NCI-H128 (cell line): Measurements from ENCODE around the gene SERTAD1.
"Not testable (repeated sequence)": the region's sequence is repeated elsewhere in the genome, so short reads cannot be mapped to it uniquely, and the experiment has no call there.

Experiments used
- DNase-seq: peaks from one replicate; lab custom pipeline; 2025; ENCODE audit not compliant: unreplicated experiment; lab: John Stamatoyannopoulos, UW

The SERTAD1 gene, protein sequence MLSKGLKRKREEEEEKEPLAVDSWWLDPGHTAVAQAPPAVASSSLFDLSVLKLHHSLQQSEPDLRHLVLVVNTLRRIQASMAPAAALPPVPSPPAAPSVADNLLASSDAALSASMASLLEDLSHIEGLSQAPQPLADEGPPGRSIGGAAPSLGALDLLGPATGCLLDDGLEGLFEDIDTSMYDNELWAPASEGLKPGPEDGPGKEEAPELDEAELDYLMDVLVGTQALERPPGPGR

DNA sequence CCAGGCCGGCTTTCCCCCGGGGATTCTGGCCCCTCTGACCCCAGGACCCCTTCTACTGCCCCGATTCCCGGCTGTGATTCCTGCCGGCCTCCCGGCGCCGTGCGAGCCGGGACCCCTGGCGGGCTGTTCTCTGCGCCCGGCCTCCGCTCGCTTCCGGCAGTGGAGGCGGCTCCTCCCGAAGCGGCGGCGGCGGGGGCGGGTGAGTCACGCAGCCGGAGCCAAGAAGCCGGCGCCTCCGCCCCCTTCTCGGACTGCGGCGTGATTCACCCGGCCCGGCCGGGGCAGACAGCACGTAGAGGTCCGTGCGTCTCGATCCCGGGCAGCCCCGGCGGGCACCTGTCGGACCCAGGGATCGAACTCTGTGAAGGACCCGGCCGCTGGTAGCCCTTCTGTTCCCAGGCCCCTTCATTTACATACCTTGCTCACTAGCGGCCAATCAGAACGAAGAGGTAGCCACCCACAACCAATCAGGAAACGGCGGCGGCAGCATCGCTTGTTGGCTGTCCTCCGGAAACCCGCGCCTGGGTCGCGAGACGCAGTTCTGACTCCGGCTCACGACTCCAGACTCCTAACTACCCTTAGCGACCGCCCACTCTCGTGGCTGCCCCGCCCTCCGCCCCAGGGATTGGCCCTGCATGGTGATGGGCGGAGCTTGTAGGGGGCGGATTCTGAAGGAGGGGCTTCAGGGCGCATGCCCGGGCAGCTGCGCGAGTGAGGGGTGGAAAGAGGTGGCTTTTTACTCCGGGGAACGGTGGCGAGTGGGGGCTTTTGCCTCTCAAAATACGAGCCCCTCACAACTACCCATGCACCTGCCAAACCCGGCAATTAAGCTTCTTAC, at the start of gene SERTAD1:
SERTAD1 (minus strand) TSS at position 543 of the 838 bp plus-strand sequence. CDS start 2,446 bp downstream, outside the sequence.
- DNase-seq = peak; percentile 98

DNA sequence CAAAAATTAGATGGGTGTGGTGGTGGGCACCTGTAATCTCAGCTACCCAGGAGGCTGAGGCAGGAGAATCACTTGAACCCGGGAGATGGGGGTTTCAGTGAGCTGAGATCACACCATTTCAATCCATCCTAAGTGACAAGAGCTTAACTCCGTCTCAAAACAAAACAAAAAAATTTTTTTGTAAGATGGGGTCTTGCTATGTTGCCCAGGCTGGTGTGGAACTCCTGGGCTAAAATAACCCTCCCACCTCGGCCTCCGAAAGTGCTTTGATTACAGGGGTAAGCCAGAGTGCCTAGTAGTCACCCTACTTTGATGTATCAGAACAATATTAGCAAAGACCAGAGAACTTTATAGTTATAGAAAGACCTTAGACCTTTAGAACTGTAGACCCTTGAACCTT, 48.9 kb upstream of the SERTAD1 start:
- DNase-seq = no peak

DNA sequence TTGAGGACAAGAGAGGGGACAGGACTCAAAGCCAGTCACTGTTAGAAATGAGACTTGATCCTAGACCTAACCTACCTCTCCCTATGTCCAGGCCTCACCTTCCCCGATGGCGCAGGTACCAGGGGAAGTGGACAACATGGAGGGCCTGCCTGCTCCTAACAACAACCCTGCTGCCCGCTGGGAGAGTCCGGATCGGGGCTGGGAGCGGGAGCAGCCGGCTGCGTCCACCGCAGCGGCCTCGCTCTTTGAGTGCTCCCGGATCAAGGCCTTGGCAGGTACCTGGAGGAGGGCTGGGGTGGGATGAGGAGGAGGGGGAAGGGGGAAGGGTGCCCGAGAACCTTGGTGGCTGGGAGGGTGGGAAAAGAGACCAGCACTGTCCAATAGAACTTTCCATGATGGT, 46.7 kb upstream of the SERTAD1 start:
- no peak for DNase-seq

DNA sequence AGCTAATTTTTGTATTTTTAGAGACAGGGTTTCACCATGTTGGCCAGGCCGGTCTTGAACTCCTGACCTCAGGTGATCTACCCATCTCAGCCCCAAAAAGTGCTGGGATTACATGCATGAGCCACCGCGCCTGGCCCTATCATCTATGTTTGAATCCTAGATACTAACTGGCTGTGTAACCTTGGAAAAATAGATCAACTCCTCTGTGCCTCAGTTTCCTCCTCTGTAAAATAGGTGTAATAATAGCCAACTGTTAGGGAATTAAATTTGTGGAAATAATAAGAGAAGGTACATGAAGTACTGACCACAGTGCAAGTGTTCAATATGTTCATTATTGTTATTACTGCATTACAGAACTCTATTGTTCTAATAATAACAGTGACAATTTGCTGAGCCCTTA, 45.3 kb upstream of the SERTAD1 start:
- no peak for DNase-seq

DNA sequence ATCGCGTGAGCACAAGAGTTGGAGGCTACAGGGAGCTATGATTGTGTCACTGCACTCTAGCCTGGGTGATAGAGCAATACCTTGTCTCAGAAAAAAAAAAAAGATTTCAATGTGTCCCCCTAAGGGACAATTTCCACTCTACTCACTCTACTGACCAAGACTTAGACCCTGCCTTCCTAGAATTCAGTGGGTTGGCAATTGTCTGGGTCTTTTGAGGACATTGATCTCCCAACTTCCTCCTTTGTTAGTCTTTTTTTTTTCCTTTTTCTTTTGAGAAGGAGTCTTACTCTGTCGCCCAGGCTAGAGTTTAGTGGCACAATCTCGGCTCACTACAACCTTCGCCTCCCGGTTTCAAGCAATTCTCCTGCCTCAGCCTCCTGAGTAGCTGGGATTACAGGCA, 43.2 kb upstream of the SERTAD1 start:
- no peak for DNase-seq

DNA sequence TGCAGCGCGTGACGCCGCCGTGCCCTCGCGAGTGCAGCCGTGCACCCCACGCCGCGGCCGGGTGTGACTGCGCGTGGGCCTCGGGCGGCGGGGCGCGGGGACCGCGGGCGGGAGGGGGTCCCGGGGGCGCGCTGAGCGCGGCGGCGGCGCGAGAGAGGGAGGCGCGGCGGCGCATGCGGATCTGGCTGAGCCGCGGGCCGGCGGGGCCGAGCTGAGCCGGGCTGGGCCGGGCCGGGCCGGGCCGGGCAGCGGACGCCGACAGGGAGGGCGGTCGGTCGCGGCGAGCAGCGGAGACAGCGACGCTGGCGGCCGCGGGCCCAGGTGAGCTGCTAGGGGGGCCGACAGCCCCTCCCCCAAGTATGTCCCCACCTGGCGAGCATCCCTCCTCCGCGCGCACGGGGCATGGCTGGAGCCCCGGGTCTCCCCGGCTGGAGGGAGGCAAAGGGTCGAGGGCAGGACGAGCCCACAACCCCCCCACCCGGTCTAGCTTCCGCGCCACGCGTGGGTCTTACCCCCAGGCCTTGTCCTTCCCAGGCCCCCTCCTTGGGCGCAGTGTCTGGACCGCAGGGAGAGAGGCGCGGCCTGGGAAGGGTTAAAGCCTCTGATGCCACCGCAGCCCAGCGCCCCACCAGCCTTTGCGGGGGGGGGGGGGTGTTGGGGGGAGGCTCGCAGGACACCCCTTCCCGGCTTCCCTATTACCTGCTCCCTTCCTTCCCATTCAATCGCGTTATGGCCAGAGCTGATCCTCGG, 41.4 kb upstream of the SERTAD1 start, which contains the start of gene SPTBN4:
SPTBN4 (plus strand) TSS at position 17 of the 750 bp plus-strand sequence. CDS start 5,621 bp downstream, outside the sequence.
- no peak for DNase-seq

DNA sequence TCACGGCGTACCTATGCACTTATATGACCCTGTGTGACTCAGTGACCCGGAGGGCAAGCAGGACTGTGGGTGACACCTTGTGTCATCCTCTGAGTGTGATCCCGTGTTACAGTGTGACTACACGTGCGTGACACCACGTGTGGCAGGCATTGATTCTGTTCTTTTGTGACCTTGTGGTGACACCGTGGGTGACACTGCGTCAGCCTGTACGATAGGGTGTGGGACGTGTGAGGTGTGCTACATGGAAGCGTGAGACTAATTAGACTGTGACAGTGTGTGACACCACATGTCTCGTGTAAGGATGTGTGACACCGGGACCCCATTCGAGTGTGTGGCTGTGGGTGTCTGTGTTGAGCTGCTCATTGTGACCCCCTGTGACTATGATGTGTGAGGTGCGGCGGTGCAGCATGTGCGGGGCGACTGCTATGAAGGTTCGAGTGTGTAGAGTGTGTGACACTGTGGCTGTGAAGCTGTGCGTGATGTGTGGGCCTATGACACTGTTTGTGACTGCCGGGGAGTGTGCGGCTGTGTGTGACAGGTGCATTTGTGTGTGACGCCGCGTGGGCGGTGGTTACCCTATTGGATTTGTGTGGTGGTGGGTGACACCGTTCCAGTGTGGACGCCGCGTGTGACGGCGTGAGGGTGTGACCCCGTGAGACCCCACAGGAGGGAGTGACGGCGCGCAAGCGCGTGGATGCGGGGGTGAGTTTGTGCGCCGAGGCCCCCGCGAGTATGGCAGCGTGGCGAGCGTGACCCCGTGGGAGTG, 40.6 kb upstream of the SERTAD1 start:
- DNase-seq = no peak

DNA sequence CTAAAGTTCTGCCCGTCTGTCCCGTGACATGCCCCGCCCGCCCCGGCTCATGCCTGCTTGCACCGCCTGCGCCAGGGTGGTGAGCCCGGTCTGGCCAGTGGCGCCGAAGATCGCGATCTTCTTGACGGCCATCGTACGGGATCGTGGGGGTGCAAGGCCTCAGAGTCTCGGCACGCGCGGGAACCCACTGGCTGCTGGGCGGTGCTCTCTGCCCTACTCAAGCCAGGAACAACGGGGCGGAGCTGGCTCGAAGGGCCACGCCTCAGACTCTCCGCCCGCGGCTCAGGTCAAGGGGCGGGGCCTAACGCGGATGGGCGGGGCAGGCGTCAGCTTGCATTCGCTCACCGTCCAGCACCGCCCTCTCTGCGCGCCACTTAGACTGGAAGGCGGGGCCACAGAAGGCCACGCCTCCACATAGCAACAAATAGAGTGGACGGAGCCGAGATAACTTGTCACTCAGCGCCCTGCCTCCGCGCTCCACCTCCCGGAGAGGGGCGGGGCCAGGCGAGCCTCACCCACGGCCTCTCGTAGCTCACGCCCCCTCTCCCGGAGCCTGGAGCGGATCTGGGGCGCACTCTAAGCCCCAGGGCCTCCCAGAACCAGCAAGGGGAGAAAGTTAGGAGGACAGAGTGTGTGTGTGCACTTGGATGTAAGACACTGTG, 39.9 kb upstream of the SERTAD1 start, which contains the start of gene BLVRB:
BLVRB (minus strand) TSS at position 189 of the 662 bp plus-strand sequence; CDS start at position 132, 57 bp downstream.
- DNase-seq = peak; percentile 85

DNA sequence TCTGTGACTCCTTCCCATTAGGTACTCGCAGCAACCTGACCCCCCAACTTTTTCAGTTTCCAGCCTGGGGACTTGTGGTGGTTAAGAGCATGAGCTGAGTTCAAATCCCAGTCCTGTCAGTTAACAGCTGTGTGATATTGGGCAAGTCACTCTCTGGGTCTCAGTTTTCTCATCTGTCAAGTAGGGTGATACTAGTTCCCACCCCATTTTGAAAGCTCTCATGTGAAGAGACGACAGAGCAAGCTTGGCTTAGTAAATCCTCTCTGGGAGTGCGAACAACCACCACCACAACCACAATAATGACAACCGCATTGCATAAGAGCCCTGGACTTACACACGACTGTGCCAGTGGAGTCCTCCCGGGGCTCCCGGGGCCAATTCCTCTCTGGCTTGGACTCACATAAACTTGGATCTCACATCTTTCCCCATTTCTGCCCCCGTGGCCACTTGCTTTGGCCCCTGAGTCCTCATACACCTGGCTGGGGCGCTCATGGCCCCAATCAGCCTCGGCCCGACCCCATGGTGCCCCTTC, 39.3 kb upstream of the SERTAD1 start:
- DNase-seq = no peak

DNA sequence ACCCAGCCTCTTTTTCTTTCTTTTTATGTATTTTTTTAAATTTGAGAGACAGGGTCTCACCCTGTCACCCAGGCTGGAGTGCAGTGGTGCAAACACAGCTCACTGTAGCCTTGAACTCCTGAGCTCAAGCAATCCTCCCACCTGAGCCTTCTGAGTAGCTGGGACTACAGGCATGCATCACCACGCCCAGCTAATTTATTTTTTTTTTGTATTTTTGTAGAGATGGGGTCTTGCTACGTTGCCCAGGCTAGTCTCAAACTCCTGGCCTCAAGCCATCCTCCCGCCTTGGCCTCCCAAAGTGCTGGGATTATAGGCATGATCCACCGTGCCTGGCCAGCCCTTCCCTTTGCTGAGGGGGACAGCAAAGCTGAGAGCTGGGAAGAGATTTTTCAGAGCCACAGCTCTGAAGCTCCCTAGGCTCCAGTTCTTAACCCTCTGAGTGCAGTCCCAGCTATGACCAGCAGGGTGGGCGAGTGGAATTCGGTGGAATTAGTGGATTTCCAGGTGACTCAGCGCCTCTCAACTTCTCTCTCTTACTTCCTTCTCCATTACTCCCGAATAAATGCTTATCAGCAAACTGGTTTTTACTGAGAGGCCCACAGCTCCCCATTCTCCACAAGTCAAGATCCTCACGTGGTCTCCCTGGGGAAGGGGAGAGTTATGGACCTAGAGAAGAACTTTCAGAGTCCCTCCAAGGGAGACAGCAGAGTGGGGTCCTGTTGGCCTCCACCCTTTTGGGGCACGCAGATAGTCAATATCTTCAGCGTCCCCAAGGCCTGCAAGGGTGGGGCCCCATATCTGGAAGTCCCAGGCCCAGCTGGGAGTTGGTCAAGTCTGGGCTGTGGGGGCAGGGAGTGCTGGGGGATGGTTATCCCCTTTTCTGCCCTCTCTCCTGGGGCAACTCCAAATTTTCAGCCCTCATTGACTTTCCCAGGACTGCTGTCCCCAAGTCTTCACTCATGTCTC, 38.5 kb upstream of the SERTAD1 start:
- peak; percentile 33 for DNase-seq

DNA sequence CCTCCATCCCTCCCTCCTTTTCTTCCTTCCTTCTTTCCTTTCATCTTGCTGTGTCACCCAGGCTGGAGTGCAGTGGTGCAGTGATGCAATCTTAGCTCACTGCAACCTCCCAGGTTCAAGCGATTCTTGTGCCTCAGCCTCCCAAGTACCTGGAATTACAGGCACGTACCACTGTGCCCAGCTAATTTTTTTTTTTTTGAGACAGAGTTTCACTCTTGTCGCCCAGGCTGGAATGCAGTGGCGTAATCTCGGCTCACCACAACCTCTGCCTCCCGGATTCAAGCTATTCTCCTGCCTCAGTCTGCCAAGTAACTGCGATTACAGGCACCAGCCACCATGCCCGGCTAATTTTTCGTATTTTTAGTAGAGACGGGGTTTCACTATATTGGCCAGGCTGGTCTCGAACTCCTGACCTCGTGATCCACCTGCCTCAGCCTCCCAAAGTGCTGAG, 37.8 kb upstream of the SERTAD1 start:
- not testable (repeated sequence) for DNase-seq

DNA sequence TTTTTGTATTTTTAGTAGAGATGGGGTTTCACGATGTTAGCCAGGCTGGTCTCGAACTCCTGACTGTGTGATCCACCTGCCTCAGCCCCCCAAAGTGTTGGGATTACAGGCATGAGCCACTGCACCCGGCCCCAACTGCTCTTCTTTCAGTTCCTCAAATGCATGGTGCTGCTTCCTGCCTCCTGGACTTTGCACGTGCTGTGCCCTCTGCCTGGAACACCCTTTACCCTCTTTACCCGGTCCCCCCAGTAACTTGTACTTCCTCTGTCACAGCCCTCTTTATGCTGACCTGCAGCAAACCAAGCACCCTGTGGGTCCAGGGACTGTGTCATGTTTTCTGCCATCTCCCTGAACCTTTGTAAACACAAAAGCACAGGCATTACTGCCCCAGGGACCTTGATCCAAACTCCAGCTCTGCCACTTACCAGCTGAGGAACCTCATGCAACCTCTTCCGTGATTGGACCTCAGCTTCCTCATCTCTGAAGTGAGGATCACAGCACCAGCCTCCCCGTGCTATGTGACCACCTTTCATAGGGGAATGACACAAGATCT, 36.0 kb upstream of the SERTAD1 start:
- DNase-seq = no peak

DNA sequence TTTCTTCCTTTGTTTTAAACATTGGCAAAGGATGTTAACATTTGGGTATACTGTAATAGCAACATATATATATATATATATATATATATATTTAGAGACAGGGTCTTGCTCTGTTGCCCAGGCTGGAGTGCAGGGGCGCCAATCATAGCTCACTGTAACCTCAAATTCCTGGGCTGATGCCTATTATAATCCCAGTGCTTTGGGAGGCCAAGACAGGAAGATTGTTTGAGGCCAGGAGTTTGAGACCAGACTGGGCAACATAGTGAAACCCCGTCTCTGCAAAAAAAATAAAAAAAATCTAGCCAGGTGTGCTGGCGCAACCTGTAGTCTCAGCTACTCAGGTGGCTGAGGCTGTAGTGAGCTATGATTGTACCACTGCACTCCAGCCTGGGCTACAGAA, 34.4 kb upstream of the SERTAD1 start:
- DNase-seq = no peak

DNA sequence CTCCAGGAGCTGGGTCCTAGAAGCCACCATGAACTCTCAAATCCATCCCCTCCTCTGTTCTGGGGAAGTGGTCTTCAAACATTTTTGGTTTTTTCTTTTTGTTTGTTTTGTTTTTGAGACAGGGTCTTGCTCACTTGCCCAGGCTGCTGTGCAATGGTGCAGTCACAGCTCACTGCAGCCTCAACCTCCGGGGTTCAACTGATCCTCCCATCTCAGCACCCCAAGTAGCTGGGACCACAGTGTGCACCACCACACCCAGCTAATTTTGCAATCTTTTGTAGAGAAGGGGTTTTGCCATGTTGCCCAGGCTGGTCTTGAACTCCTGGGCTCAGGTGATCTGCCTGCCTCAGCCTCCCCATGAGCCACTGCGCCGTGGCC, 32.8 kb upstream of the SERTAD1 start:
- no peak for DNase-seq

DNA sequence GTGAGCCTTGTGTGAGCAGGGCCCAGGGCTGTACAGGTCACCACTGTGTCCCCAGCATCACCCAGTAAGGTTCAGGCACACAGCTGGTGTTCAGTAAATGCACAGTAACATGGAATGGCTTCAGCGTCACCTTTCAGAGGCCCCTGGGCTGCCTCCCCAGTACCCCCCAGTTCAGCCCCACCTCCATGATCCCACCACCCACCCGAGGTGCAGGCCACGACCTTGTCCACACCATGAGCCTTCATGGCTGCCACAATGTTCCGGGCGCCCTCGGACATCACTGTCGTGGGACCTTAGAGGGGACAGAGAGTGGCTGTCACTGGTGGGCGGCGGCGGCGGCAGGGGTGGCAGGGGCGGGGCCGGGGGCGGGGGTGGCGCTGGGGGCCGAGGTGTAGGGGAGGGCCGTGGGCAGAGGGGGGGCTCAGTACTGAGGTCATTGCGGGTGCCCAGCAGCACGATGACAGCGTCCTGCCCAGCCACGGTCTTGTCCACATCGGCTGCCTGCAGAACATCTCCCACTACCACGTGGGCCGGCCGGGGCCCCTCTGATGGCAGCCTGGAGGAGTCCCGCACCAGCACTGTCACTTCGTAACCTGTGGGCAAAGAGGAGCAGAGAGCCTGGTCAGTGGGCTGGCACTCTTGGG, 32.3 kb upstream of the SERTAD1 start:
- no peak for DNase-seq

DNA sequence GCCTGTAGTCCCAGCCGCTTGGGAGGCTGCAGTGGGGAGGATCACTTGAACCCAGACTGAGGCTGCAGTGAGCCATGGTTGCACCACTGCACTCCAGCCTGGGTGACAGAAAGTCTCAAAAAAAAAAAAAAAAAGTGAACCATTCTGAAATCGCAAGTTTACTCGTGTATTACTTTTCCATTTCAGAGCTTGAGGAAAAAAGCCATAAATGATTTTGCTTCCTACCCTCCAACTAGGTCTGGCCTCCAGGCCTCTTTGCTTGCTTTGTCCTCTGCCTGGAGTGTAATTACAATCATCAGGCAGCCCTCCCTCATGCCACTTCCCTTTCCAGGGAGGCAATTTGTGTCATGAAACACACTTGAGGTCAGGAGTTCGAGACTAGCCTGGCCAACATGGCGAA, 31.3 kb upstream of the SERTAD1 start:
- DNase-seq = no peak

DNA sequence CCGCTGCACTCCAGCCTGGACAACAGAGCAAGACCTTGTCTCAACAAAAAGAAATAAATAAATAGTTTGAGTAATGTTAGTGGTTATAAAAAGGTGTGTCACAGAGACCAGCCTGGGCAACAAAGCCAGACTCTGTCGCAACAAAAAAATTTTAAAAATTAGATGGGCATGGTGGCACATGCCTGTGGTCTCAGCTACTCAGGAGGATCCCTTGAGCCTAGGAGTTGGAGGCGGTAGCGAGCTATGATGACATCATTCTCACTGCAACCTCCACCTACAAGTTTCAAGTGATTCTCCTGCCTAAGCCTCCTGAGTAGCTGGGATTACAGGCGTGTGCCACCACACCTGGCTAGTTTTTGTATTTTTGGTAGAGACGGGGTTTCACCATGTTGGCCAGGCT, 28.2 kb upstream of the SERTAD1 start:
- DNase-seq = not testable (repeated sequence)

DNA sequence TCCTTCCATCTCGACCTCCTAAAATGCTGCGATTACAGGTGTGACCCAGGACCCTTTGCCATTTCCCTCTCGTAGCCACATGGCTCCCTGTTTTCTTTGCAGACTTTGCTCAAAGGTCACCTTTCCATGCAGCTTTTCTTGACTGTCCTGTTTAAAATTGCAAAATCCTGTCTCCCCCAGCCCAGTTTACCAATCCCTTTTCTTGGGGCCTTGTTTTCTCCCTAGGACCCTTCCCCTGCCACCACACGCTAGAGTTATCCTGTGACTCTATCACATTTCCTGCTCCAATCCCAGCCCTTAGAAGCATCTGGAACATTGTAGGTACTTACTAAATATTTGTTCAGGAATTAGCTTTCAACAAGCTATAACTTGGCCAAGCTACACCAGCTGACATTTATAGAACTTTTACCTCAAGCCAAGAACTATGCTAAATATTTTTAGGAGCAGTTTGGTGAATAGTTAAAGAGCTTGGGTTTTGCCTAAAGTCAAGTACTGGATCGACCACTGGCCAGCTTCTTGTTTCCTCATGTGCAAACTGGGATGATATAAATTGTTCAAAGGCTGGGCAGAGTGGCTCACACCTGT, 27.5 kb upstream of the SERTAD1 start:
- DNase-seq = no peak
